ENCODE measurements around the gene MON1A. TPM values are rescaled to one million over a fixed set of nuclear protein-coding genes. Genes with fewer than 3 reads are reported as not detected.

MON1A gene
- total RNA-seq, result 6.3 and 7.1 TPM in 2 replicates

GRCh38 chr3:49929291-49930167, at the start of gene MON1A:
TSS of gene MON1A (minus strand) at chr3:49929811. CDS start at chr3:49913346, 16,465 bp downstream.
- Mint-ChIP-seq H3K9me3 (no peaks in the 10 kb centered on the region), H3K27me3 (no peaks in the 10 kb centered on the region), H3K4me1 (peaks cover 16% of the 10 kb centered on the region), H3K4me3 (peak within 1 kb of the TSS; percentile 86), H3K27ac (peak within 1 kb of the TSS; percentile 79), H3K36me3 (ENCODE audit: low read depth) (no peaks in the 10 kb centered on the region)
- intact Hi-C loops (cut with micrococcal nuclease), result loop anchor here (1.0 to 5.0 kb wide), 6 partner anchors 10 to 1373 kb away; partner anchors contain the start of genes NICN1, PFKFB4 and TRAIP
- TF ChIP-seq CTCF (IDR thresholded peaks at IDR 0.05), result no peak
- ChIA-PET POLR2A (interaction anchor here (0.5 to 4.2 kb wide), 11 partner anchors 10 to 398 kb away, joined by 3 to 72 read pairs (median 3); partner anchors contain the start of genes GMPPB, GNAI2, INKA1 and RBM6), CTCF (interaction anchor here (1.0 to 1.7 kb wide), 5 partner anchors 10 to 91 kb away, joined by 3 to 5 read pairs (median 4); partner anchors contain the start of gene RBM6)
- DNase-seq, result peak; percentile 92
- peak; percentile 95 for ATAC-seq (ENCODE audit: low read depth)

GRCh38 chr3:49976942-49977341, 47.3 kb upstream of the MON1A start:
- intact Hi-C loops (cut with micrococcal nuclease), result no loop called here
- no peak for ATAC-seq (ENCODE audit: low read depth)
- DNase-seq, result no peak
- CTCF ChIA-PET, result no interaction called here
- Mint-ChIP-seq H3K36me3 (ENCODE audit: low read depth) (peaks cover 47% of the 10 kb centered on the region), H3K27me3 (no peaks in the 10 kb centered on the region), H3K4me1 (no peaks in the 10 kb centered on the region), H3K9me3 (no peaks in the 10 kb centered on the region), H3K4me3 (no peak overlapping the region), H3K27ac (no peak overlapping the region)
- TF ChIP-seq CTCF (IDR thresholded peaks at IDR 0.05), result no peak
- POLR2A ChIA-PET, result no interaction called here

- ATAC-seq (ENCODE audit: low read depth) (no peak), DNase-seq (no peak)
- Mint-ChIP-seq H3K4me3 (no peak overlapping the region), H3K9me3 (no peaks in the 10 kb centered on the region), H3K27ac (no peak overlapping the region), H3K36me3 (ENCODE audit: low read depth) (peaks cover 54% of the 10 kb centered on the region), H3K27me3 (no peaks in the 10 kb centered on the region), H3K4me1 (peaks cover 2% of the 10 kb centered on the region)
- POLR2A ChIA-PET, result no interaction called here
- TF ChIP-seq CTCF (IDR thresholded peaks at IDR 0.05), result no peak
- CTCF ChIA-PET, result no interaction called here
- intact Hi-C loops (cut with micrococcal nuclease), result no loop called here
These were observed 43.0 kb upstream of the MON1A start for GRCh38 chr3:49972656-49973055.

GRCh38 chr3:49968346-49968745, 38.7 kb upstream of the MON1A start:
- DNase-seq (no peak), ATAC-seq (ENCODE audit: low read depth) (no peak)
- Mint-ChIP-seq H3K4me3 (no peak overlapping the region), H3K27ac (no peak overlapping the region), H3K27me3 (no peaks in the 10 kb centered on the region), H3K36me3 (ENCODE audit: low read depth) (peaks cover 62% of the 10 kb centered on the region), H3K4me1 (peaks cover 2% of the 10 kb centered on the region), H3K9me3 (no peaks in the 10 kb centered on the region)
- no peak for TF ChIP-seq CTCF (IDR thresholded peaks at IDR 0.05)
- POLR2A ChIA-PET, result no interaction called here
- intact Hi-C loops (cut with micrococcal nuclease), result no loop called here
- CTCF ChIA-PET, result no interaction called here

GRCh38 chr3:49967291-49967690, 37.7 kb upstream of the MON1A start:
- CTCF ChIA-PET, result no interaction called here
- POLR2A ChIA-PET, result interaction anchor here (0.6 kb wide), 1 partner anchor 19 kb away, joined by 7 read pairs; no protein-coding TSS in a partner anchor
- Mint-ChIP-seq H3K27ac (no peak overlapping the region), H3K36me3 (ENCODE audit: low read depth) (peaks cover 53% of the 10 kb centered on the region), H3K4me3 (no peak overlapping the region), H3K4me1 (peaks cover 2% of the 10 kb centered on the region), H3K27me3 (no peaks in the 10 kb centered on the region), H3K9me3 (no peaks in the 10 kb centered on the region)
- TF ChIP-seq CTCF (IDR thresholded peaks at IDR 0.05), result no peak
- intact Hi-C loops (cut with micrococcal nuclease), result no loop called here
- ATAC-seq (ENCODE audit: low read depth) (no peak), DNase-seq (no peak)

Measured in activated B cell treated with CpG ODN at 0.5 μM for 24 hours (primary cell).